ENCODE measurements around the gene IMPA2.
"Not testable (repeated sequence)": the region's sequence is repeated elsewhere in the genome, so short reads cannot be mapped to it uniquely, and the experiment has no call there.

The IMPA2 gene

GRCh38 chr18:11981192-11981542 lies at the start of gene IMPA2:
IMPA2 (plus strand) TSS chr18:11981507; CDS start chr18:11981670, 163 bp downstream.
- no peak for DNase-seq

DNA sequence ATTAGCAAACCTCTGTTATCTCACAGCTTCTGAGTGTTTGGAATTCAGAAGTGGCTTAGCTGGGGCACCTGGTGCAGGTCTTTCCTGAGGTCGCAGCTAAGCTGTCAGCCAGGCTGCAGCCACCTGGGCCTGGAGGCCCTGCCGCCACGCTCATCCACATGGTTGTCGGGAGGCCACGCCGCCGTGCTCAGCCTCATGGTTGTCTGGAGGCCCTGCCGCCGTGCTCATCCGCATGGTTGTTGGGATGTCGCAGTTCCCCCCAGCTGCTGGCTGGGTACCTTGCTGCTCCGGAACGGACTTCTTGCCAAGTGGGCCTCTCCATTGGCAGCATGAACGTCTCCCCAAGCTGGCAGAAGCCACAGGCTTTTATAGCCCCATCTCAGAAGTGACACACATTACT lies 48.9 kb upstream of the IMPA2 start:
- no peak for DNase-seq

- peak; percentile 45 to 84 (median 66) for DNase-seq
Observed at GRCh38 chr18:11937874-11938478, 43.3 kb upstream of the IMPA2 start.

- no peak for DNase-seq
Observed at GRCh38 chr18:11940956-11941355, 40.4 kb upstream of the IMPA2 start.

DNA sequence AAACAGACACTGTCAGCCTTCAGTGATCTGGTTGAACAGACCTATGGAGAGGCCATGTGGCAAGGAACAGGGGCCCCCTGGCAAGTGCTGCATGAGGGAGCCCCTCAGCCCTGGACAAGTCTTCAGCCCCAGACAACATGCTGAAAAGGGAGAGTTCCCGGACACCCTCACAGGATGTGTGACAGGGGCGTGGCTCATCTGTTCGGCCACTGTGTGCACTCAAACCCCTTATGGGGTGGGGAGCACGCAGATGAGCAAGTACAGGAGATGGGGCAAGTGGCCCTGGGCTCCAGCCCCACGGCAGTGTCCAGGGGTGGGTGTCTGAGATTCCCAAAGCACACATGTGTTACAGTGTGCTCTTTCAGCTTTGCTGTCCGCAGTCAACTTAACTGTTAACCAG lies 37.8 kb upstream of the IMPA2 start:
- no peak for DNase-seq

DNA sequence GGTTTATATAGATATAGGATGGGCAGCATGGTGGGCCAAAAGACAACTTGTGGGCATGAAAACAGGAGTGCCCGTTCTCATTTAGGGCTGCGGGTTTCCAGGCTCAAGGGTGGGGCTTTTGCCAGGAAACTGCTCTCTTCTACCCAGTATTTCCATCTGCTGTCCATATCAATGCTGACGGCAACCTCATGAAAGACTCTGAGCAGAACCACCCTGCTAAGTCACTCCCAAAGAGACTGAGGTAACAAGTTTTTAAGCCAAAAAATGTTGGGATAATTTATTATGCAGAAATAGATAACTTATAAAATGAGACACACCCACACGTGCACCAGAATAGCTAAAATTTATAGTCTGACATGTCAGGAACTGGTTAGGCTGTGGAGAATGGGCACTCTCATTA lies 37.1 kb upstream of the IMPA2 start:
- DNase-seq, result no peak

- no peak for DNase-seq
Observed at GRCh38 chr18:11944786-11945185, 36.5 kb upstream of the IMPA2 start.

DNA sequence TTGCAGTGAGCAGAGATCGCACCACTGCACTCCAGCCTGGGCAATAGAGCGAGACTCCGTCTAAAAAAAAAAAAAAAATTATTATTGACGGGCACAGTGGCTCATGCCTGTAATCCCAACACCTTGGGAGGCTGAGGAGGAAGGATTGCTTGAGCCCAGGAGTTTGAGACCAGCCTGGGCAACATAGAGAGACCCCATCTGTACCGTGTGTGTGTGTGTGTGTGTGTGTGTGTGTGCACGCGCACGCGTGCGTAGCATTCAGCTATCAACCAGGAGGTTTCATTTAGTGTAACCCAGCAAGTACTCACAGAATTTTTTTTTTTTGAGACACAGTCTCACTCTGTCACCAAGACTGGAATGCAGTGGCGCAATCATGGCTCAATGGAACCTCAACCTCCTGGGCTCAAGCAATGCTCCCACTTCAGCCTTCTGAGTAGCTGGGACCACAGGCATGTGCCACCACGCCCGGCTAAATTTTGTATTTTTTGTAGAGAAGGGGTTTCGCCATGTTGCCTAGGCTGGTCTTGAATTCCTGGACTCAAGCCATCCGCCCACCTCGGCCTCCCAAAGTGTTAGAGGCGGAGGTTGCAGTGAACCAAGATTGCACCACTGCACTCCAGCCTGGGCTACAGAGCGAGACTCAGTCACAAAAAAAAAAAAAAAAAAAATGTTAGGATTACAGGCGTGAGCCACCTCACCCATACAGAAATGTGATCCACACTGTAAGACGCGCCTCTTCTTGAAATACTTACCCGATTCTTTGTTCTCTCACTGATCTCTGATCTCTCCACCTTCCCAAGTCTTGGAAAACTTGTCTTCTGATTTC lies 35.3 kb upstream of the IMPA2 start:
- not testable (repeated sequence) for DNase-seq

- DNase-seq, result no peak
Observed at GRCh38 chr18:11946756-11947155, 34.6 kb upstream of the IMPA2 start.

GRCh38 chr18:11947214-11948191 lies 33.8 kb upstream of the IMPA2 start:
- peak in 1 of 3 experiments; percentile 36 for DNase-seq

GRCh38 chr18:11948852-11949523 lies 32.3 kb upstream of the IMPA2 start:
- DNase-seq, result no peak

GRCh38 chr18:11950824-11951223 lies 30.5 kb upstream of the IMPA2 start:
- peak in 2 of 3 experiments; percentile 8 to 9 for DNase-seq

- peak in 1 of 3 experiments; percentile 13 for DNase-seq
Observed at GRCh38 chr18:11951390-11951851, 29.9 kb upstream of the IMPA2 start.

DNA sequence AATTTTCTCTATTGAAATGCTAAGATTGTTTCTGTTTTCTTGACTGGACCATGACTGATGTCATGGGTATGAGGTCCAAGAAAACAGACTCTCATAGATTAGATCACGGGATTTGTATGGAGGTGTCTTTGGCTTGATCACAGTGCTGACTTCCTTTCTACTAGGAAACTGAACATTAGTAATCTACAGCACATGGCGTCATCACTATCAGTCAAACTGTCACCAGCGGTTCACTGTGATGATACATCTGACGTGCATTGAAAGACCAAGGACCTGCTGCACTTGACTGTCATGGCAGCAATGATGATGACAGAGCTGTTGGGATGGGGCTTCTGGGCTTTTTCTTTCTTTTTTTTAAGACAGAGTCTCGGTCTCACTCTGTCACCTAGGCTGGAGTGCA lies 28.2 kb upstream of the IMPA2 start:
- no peak for DNase-seq

GRCh38 chr18:11955239-11956029 lies 25.9 kb upstream of the IMPA2 start:
- DNase-seq, result no peak

- DNase-seq, result no peak
Observed at GRCh38 chr18:11956371-11957308, 24.7 kb upstream of the IMPA2 start.

DNA sequence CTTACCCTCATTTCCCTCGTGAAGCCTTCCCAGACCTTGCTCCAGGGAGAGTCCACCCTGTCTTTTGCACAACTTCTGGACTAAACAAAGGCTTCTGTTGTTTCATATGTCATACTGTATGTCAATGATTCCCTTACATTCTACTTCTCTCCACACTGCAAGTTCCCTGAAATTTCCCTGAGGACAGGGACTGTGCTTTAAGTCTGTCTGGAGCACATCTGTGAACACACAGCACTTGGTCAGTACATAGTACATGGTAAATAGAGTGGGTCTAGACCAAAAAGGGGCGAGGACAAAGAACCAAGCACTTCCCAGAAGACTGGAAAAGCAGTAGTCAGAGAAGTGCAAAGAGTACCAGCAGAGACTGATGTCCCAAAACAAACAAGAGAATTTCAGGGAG lies 23.7 kb upstream of the IMPA2 start:
- no peak for DNase-seq

DNA sequence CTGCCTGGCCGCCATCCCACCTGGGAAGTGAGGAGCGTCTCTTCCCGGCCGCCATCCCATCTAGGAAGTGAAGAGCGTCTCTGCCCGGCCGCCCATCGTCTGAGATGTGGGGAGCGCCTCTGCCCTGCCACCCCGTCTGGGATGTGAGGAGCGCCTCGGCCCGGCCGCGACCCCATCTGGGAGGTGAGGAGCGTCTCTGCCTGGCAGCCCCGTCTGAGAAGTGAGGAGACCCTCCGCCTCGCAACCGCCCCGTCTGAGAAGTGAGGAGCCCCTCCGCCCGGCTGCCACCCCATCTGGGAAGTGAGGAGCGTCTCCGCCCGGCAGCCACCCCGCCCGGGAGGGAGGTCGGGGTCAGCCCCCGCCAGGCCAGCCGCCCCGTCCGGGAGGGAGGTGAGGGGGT lies 21.7 kb upstream of the IMPA2 start:
- DNase-seq, result not testable (repeated sequence)

- peak in 1 of 3 experiments; percentile 30 for DNase-seq
Observed at GRCh38 chr18:11960743-11961380, 20.4 kb upstream of the IMPA2 start.

DNA sequence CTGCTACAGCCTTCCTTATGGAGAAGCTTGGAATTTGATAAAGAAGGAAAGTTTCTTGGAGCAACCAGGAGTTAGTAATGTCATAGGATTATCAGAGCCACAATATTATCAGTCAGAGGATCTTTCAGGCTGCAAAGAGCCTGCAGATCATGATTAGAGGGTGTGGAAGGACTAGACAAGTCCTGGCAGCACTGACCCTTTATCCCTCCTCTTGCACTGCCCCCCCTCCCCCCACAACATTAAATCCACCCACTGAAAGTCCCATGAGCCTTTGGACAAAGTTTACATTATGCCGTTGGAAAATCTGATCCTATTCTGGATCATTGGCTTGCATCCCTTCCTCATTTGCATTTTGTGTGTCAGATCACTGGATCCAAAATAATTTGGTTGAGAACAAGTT lies 18.7 kb upstream of the IMPA2 start:
- no peak for DNase-seq

Measured in NCI-H1417 (cell line).